Esophagus muscularis mucosa (tissue), 4 donors: ENCODE results near the gene PTPN23.

ENCODE experiments used
- CTCF ChIP-seq, 3 experiments: fragments of 200-600 bp in 2 of 3; fragments of 450-650 bp in 1 of 3; sonication (generic) in 2 of 3; IDR thresholded peaks; one replicate each; pipeline ENCODE4 v1.5.1; 2017 to 2019; ENCODE audit warnings: antibody characterized with exemption in 3 of 3, mild to moderate bottlenecking in 2 of 3, moderate library complexity in 1 of 3
- EP300 ChIP-seq: sonication (generic); formaldehyde crosslinking; IDR thresholded peaks from one replicate; pipeline ENCODE4 v1.6.1; 2017; ENCODE audit warnings: antibody characterized with exemption
- POLR2A ChIP-seq: fragments of 450-650 bp; IDR thresholded peaks from one replicate; pipeline ENCODE4 v1.6.1; 2017; ENCODE audit warnings: antibody characterized with exemption, moderate library complexity, mild to moderate bottlenecking, low read depth
- POLR2AphosphoS5 ChIP-seq, 2 donors: sonication (generic); formaldehyde crosslinking; IDR thresholded peaks; one replicate each; pipeline ENCODE4 v1.6.1; 2017; ENCODE audit warnings: antibody characterized with exemption in 2 of 2

DNA sequence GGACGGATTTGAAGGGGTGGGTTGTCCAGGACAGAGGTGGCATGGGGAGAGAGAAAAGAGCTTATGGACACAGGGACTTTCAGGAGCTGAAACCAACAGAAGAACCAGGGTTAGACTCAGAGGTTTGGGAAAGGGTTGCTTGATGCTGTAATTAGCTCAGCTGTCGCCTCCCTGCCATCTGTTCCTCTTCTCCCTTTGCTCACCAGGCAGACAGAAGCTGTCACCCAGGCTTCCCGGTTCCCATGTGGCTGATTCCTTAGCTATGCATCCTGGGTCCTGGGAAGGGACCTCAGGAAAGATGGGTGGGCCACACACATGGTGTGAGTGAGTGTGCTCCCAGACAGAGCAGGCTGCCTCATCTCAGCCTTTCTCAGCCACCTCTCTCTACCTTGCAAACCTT is 14.1 kb downstream of the PTPN23 start:
- TF ChIP-seq CTCF (IDR thresholded peaks at IDR 0.05) (no peak), EP300 (no peak), POLR2AphosphoS5 (IDR thresholded peaks at IDR 0.05) (no peak), POLR2A (no peak)
